GM18498 (cell line): ENCODE results near the gene IL22RA2.
"Not testable (repeated sequence)": the region's sequence is repeated elsewhere in the genome, so short reads cannot be mapped to it uniquely, and the experiment has no call there.

Source experiments
- ATAC-seq: cut with Tn5 transposase; IDR thresholded peaks from one replicate; pipeline ENCODE4 v1.9.1; 2021; ENCODE audit warnings: mild to moderate bottlenecking, moderate library complexity; ENCODE audit not compliant: unreplicated experiment

IL22RA2 gene

GRCh38 chr6:137126875-137127485, 46.5 kb downstream of the IL22RA2 start:
- ATAC-seq, result no peak

GRCh38 chr6:137123078-137123477, 50.4 kb downstream of the IL22RA2 start:
- ATAC-seq, result no peak

DNA sequence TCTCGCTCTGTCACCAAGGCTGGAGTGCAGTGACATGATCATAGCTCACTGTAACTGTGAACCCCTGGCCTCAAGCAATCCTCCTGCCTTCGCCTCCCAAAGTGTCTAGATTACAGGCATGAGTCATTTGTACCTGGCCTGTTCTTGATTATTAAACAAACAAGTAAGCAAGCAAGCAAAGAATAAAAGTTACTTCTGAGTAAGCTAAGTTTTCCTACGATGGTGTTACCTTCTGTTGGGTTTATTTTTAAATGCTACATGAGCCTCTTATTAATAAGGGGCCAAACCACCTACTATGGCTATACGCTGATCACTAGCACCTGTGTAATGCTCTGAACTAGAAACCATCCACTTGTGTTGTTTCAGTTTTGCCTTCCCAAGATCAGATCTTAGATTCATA, 50.8 kb downstream of the IL22RA2 start:
- no peak for ATAC-seq

GRCh38 chr6:137121401-137121997, 51.9 kb downstream of the IL22RA2 start:
- peak; percentile 51 for ATAC-seq

DNA sequence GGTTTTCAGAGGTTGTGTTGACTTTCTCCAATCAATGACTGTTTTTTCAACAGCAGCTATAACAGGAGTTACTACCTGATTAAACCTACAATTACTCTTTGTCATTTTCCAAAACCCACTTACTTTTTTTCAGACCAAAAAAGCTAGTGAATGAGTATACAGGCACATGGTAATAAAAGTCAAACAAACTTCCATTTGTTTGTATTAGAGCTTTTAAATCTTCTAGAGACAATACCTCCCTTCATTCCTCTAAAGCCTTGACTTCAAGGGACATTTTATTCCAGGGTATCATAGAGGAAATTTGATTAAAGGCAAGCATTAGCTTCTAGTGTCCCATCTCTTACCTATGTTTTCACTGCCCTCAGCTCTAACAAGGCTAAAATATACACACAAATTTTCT, 52.7 kb downstream of the IL22RA2 start:
- no peak for ATAC-seq

DNA sequence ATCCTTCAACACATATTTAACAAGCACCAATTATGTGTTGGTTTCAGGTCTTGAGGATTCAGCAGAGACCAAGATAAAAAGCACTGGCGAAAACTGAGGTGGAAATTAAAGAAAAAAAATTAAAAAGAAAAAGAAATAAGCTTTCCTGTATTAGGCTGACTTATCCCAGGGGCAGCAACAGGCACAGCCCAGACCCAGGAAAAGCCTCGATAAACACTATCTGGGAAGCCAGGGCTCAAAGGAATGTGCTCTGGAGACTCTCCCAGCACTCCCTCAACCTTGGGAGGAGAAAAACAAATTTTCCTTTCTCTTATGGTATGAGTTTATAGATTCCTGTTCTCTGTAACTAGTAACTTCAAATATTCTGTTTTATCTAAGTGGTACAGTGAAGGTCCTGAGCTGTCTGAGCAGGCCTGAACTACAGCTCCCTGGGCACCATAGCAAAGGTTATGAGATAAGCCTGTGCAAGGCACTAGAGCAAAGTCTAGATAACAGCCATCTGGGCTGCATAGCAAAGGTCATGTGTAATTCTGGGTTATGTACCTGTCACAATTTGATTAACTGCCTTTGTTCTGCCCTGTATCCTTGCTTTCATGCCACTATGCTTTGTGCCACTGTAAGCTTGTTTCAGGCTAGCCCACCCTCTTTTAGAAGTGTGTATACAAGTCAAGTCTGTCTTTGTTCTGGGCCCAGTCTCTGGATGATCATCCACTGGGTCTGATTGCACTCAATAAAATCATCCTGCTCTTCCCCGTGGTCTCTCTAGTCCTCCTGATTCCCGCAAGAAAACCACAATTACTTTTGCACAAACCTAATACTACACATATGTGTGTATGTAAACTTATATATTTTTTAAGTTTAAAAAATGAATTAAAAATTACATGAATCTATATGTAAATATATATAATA, 54.0 kb downstream of the IL22RA2 start:
- no peak for ATAC-seq

DNA sequence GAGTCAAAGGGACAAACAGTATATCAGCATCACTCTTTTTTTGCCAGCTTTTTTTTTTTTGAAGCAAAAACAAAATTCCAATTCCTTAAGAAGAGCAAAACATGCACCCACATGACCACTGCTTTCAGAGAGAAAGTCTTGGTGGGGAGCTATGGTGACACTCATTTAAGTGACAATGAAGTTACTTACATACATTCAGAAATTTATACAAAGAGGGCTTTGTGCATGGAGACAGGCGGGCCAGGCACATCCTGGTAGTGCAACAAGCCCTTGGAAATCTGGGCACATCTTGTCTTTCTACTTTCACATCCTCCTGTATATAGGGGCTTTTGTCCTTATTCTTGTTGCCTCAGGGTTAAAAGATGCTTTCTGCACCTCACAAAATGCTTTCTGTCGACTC, 55.9 kb downstream of the IL22RA2 start:
- ATAC-seq, result no peak

DNA sequence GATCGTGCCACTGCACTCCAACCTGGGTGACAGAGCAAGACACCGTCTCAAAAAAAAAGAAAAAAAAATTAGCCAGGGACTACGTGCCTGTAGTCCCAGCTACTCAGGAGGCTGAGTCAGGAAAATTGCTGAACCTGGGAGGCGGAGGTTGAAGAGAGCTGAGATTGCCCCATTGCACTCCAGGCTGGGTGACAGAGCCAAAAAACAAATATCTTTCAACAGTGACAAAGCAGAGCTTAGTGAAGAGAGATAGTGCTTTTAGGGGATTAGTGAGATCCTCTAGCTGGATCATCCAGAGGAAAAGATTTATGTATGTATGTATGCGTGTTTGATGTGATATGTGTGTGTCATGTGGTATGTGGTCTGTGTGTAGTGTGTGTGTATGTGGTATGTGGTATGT, 56.6 kb downstream of the IL22RA2 start:
- no peak for ATAC-seq

- no peak for ATAC-seq
Measured at GRCh38 chr6:137115658-137116057, 57.8 kb downstream of the IL22RA2 start.

GRCh38 chr6:137112067-137112355, 61.4 kb downstream of the IL22RA2 start:
- ATAC-seq, result no peak

DNA sequence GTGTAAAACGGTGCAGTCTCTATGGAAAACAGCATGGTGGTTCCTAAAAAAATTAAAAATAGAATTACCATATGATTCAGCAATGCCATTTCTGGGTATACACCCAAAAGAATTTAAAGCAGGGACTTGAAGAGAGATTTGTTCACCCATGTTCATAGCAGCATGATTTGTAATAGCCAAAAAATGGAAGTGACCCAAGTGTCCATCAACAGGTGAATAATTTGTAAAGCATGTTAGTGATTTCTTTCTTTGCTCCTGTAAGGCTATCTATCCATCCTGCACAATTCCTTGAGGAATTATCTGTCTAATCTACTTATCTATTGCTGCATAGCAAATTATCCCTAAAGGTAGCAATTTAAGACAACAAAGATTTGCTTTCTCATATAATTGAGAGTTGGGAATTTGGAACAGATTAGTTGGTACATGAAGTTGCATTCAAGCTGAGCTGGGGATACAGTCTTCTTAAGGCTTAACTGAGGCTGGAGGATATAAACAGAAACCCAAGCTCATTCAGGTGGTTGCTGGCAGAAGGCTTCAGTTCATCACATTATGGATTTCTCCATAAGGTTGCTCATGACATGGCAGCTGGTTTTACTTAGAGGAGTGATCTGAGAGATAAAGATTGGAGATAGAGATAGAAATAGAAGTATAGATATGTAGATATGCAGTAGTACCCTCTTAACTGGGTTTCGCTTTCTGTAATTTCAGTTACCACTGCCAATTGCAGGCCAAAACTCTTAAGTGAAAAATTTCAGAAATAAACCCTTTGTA, 62.0 kb downstream of the IL22RA2 start:
- ATAC-seq, result no peak

DNA sequence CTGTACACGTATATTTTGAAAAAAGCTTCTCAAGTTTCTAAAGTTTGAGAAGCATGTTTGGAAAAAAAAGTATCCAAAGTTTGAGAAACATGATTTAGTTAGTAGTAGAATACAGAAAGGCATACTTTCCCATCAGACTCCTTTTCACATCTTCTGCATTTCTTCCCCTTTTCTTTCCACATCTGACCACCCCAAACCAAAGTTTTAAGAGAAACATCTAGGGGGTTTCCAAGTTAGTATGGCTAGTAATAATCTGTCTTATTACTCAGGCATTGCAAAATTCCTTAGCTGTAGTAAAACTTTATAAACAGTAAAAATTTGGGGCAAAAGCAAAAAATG, 65.7 kb downstream of the IL22RA2 start:
- ATAC-seq, result no peak

GRCh38 chr6:137107047-137107766, 66.2 kb downstream of the IL22RA2 start:
- ATAC-seq, result not testable (repeated sequence)

- peak; percentile 24 for ATAC-seq
Measured at GRCh38 chr6:137106183-137106582, 67.3 kb downstream of the IL22RA2 start.

DNA sequence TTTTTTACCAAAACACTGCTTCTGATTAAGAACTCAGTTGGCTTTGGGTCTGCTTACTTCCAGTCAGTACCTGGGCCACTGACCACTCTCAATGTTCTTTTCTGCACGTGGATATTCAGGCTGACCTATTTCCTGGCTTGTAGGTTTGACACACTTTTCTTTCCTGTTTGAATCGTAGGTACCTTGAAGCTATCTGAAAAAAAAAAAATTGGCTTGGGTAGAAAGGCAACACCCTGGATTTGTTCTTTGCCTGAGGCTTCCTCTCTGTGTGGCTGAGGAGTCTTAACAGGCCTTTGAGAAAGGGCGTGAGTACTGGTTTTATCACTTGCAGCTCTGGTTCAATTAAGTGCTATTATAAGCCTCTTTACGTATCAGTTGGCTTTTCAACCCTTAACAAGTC, 68.1 kb downstream of the IL22RA2 start:
- ATAC-seq, result no peak

DNA sequence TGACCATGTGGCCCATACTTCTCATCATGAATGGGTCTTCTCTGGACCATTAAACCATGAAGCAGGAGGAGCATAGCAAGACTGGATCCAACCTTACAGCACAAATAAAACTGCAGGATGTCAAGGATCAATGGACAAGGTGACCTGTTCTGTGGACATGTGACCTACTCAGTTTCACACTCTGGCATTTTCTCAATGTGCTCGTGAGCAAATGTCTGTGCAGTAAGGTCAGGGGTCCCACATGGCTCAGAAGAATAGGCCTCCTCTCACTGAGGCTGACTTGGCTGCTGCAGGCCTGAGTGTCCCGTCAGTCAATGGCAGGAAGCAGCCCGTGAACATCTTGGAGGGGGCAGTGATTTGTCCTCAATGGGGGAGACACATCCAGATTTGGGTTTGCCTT, 68.5 kb downstream of the IL22RA2 start:
- no peak for ATAC-seq

- ATAC-seq, result peak; percentile 83
Measured at GRCh38 chr6:137102851-137103492, 70.5 kb downstream of the IL22RA2 start.

DNA sequence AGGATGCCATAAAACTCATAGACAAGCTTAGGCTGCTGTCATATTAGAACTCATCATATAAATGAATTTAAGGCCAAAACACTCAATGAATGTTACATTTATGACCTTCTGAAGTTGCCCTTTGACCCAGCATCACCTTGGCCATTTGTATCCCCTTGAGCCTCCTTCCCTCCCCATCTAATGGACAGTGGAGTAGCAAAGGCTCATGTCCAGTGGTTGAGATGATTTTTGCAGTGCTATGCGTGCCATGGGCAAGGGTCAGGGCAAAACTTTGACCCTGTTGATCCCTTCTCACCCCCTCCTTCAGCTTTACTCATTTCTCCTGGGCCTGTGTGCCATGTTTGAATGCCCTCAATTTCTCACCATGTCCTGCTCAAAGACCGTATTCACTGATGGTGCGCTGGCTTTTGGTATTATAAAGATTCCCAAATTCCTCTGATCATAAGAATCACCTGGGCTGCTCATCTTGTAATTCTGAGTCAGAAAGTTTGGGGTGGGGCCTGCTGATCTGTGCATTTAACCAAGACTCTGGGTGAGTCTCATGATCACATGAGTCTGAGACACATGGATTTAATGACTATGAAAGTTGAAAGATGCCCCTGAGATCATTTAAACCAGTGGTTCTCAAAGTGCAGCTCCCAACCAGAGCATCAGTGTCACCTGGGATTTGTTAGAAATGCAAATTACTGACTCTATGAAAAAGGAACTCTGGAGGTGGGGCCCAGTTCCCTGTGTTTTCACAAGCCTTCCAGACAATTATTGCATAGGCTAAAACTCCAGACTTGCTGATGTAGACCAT, 71.2 kb downstream of the IL22RA2 start:
- ATAC-seq, result peak; percentile 19

DNA sequence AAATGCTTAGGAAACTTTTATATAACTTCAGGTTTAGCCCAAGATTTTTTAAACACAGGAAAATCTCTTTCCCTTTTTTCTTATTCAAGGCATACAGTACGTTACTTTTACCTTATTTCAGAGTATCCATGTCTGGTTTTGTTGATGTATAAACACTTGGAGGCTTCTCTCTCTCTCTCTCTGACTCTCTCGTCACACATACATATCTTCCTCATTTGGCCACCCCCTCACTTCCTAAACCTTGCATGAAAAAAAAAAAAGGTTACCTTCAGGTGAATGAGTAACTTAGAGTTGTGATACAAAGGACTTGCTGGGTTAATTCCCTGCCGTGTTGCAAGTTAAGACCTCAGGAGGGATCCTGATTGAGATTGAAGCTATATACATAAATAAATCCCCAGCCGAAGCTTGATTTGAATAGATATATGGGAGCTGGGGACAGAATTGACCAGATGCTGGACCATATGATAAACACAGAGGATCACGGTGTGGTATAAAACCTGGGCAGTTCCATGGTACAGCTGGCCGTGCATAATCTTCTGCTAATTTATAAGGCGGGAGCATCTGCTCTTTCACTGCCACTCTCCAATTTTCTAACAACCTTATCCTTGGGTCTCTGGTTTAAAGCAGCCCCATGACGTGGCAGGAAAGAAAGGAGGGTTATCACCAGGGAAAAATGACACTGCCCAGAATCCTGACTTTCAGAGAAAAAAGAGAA, 73.6 kb downstream of the IL22RA2 start:
- peak; percentile 17 for ATAC-seq
